Type B pancreatic cell (in vitro differentiated cells): Measurements from ENCODE around the gene CRHR1. TPM values are rescaled to one million over a fixed set of nuclear protein-coding genes. Genes with fewer than 3 reads are reported as not detected.

Experiments
- DNase-seq: peaks from one replicate; pipeline ENCODE4 v3.0.0; 2021; ENCODE audit warnings: mixed read lengths; ENCODE audit not compliant: unreplicated experiment; ENCODE audit errors: extremely low spot score
- H3K27ac Mint-ChIP-seq: 2 replicates; pipeline ENCODE4 v1.8.0; 2021; ENCODE audit warnings: mild to moderate bottlenecking, mixed read lengths
- H3K27me3 Mint-ChIP-seq: 2 replicates; pipeline ENCODE4 v1.8.0; 2021; ENCODE audit warnings: mixed read lengths
- H3K36me3 Mint-ChIP-seq: 2 replicates; pipeline ENCODE4 v1.8.0; 2021; ENCODE audit warnings: mixed read lengths
- H3K4me1 Mint-ChIP-seq: one replicate; pipeline ENCODE4 v1.8.0; 2021; ENCODE audit warnings: mixed read lengths; ENCODE audit not compliant: unreplicated experiment
- H3K4me3 Mint-ChIP-seq: 2 replicates; pipeline ENCODE4 v1.8.0; 2021; ENCODE audit warnings: mild to moderate bottlenecking, mixed read lengths
- H3K9me3 Mint-ChIP-seq: 2 replicates; pipeline ENCODE4 v1.8.0; 2021; ENCODE audit warnings: mixed read lengths
- total RNA-seq: library from RNA; stranded (reverse); gene quantifications from 2 replicates; pipeline ENCODE4 v1.2.1, GENCODE V29; 2021; ENCODE audit warnings: low replicate concordance
- TF ChIP-seq, protein P1 (sequence below): fragments of 200-600 bp; sonication (generic); conservative IDR thresholded peaks from 2 replicates; pipeline ENCODE4 v1.5.0; 2021; ENCODE audit warnings: antibody characterized with exemption, mild to moderate bottlenecking

The CRHR1 gene
- total RNA-seq, 1 donor from 2014 or later: 0.43 TPM

DNA sequence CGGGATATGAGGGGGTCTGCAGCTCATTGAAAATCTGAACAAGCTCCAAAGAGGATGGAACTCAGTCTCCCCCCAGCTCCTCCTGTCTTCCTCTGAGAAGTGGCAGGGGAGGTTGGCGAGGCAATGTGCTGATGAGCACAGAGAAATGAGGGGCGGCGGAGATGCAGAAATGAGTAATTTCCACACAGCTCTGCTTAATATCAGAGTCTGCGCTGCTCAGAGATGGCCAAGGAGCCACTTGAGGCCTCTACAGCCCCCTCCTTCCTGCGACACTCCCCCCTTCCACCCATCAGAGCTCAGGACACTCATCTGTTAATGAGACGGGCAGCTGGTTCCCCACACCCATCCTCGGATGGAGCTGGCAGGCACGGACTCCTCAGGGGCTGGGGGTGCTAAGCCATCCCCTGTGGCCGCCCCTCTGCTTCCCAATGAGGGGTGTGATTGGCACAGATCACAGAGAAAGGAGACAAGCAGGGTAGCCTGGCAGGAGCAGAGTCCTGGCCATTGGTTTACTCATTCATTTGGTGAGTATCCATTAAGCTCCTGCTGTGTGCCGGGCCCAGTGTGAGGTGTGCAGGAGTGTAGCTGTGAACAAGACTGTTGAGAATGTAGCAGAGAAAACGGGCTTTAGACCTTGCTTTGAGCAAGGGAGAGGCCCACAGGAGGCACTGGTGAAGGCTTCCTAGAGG is 12.7 kb upstream of the CRHR1 start:
- H3K4me3 Mint-ChIP-seq: no peak overlapping the region

DNA sequence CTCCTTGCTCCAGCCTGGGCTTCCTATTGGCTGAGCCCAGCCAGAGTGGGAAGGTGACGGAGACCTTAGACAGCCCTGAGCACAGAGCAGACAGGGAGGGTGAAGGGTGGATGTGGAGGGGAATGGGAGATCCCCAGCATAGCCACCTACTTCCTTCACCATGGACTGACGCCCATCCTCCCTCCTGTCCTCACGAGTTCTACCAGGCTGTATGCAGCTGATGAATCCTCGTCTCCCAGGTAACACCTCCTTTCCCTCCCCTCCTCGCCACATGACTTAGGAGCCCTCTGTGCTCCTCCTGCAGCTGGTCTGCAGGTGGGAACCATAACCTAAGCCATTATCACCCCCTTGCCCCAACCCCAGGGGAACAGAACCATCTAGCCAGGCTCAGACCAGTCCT is 9.0 kb upstream of the CRHR1 start:
- Mint-ChIP-seq H3K4me1 (peaks cover 7% of the 10 kb centered on the region), H3K27me3 (peaks cover 86% of the 10 kb centered on the region), H3K9me3 (no peaks in the 10 kb centered on the region), H3K36me3 (no peaks in the 10 kb centered on the region), H3K27ac (no peak overlapping the region), H3K4me3 (no peak overlapping the region)
- TF ChIP-seq, protein P1, sequence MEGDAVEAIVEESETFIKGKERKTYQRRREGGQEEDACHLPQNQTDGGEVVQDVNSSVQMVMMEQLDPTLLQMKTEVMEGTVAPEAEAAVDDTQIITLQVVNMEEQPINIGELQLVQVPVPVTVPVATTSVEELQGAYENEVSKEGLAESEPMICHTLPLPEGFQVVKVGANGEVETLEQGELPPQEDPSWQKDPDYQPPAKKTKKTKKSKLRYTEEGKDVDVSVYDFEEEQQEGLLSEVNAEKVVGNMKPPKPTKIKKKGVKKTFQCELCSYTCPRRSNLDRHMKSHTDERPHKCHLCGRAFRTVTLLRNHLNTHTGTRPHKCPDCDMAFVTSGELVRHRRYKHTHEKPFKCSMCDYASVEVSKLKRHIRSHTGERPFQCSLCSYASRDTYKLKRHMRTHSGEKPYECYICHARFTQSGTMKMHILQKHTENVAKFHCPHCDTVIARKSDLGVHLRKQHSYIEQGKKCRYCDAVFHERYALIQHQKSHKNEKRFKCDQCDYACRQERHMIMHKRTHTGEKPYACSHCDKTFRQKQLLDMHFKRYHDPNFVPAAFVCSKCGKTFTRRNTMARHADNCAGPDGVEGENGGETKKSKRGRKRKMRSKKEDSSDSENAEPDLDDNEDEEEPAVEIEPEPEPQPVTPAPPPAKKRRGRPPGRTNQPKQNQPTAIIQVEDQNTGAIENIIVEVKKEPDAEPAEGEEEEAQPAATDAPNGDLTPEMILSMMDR: no peak
- no peak for DNase-seq

More for the DNA sequence above, 12.7 kb upstream of the CRHR1 start:
- no peak for DNase-seq
- peaks cover 73% of the 10 kb centered on the region for H3K27me3 Mint-ChIP-seq
- TF ChIP-seq, protein P1: no peak
- H3K9me3 Mint-ChIP-seq: no peaks in the 10 kb centered on the region
- H3K4me1 Mint-ChIP-seq: peaks cover 10% of the 10 kb centered on the region
- H3K27ac Mint-ChIP-seq: peak overlapping the region; percentile 34
- H3K36me3 Mint-ChIP-seq: no peaks in the 10 kb centered on the region

DNA sequence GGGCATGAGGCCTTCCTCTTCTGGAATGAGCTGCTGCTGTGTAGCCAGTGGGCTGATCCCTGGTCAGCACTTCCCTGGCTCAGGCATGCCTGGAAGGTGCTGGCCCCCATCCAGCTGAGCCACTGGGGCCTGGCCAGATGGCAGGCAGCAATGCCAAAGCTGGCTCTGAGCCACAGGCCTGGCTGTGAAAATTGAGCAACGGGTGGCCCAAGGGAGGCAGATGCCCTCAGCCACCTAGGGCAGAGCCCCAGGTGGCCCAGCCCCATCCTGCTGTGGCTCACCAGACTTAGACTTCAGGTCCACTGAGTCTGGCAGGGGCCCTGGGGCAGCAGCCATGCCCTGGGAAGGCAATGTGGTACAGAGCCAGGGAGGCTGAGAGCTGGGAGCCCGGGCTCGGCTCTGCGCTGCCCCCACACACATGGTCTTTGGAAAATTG is 8.5 kb upstream of the CRHR1 start:
- H3K27me3 Mint-ChIP-seq: peaks cover 86% of the 10 kb centered on the region
- H3K27ac Mint-ChIP-seq: no peak overlapping the region
- H3K4me3 Mint-ChIP-seq: no peak overlapping the region
- no peak for DNase-seq
- H3K36me3 Mint-ChIP-seq: no peaks in the 10 kb centered on the region
- H3K4me1 Mint-ChIP-seq: peaks cover 7% of the 10 kb centered on the region
- H3K9me3 Mint-ChIP-seq: no peaks in the 10 kb centered on the region
- TF ChIP-seq, protein P1: no peak

DNA sequence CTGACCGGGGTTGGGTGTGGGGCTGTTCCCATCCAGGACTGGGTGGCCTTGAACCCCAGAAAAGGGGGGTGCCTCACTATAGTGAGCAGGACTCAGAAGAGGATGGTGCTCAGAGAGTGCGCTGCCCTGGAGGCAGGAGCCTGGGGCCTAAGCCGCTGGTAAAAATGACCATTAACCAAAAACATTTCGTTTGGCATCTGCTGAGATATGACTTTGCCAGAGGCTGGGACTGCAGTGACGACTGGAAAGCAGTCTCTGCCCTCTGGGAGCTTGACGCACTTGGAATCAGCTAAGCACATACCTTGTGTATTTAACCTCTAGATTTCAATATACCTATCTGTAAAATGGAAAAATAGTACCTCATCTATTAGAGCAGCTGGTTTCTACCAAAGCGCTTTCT is 7.2 kb upstream of the CRHR1 start:
- no peaks in the 10 kb centered on the region for H3K9me3 Mint-ChIP-seq
- H3K4me1 Mint-ChIP-seq: no peaks in the 10 kb centered on the region
- no peak overlapping the region for H3K4me3 Mint-ChIP-seq
- TF ChIP-seq, protein P1: no peak
- H3K27ac Mint-ChIP-seq: no peak overlapping the region
- peaks cover 87% of the 10 kb centered on the region for H3K27me3 Mint-ChIP-seq
- H3K36me3 Mint-ChIP-seq: no peaks in the 10 kb centered on the region
- no peak for DNase-seq

DNA sequence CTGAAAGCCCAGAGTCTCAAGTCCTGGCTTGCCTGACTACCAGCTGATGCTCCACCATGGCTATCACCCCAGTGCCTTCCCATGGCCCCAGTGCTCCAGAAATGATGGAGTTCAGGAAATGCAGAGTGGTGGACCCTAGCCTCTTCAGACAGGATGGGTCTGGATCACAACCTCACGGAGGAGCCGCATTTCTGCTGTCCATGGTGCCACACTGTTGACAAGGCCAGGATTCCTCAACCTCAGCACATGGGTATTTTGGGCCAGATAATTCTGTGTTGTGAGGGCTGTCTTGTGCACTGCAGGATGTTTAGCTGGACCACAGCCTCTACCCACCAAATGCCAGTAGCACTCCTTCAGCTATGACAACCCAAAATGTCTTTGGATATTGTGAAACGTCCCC is 6.7 kb upstream of the CRHR1 start:
- H3K27me3 Mint-ChIP-seq: peaks cover 89% of the 10 kb centered on the region
- no peak for DNase-seq
- no peak overlapping the region for H3K4me3 Mint-ChIP-seq
- TF ChIP-seq, protein P1: no peak
- H3K9me3 Mint-ChIP-seq: no peaks in the 10 kb centered on the region
- no peaks in the 10 kb centered on the region for H3K4me1 Mint-ChIP-seq
- H3K36me3 Mint-ChIP-seq: no peaks in the 10 kb centered on the region
- H3K27ac Mint-ChIP-seq: no peak overlapping the region
